ENCODE results near the gene ARHGAP9. TPM values are rescaled to one million over a fixed set of nuclear protein-coding genes. Genes with fewer than 3 reads are reported as not detected.

Gene ARHGAP9
- 1.4 TPM for polyA plus RNA-seq (2012; ENCODE audit: insufficient read depth, insufficient read length, low read depth)

DNA sequence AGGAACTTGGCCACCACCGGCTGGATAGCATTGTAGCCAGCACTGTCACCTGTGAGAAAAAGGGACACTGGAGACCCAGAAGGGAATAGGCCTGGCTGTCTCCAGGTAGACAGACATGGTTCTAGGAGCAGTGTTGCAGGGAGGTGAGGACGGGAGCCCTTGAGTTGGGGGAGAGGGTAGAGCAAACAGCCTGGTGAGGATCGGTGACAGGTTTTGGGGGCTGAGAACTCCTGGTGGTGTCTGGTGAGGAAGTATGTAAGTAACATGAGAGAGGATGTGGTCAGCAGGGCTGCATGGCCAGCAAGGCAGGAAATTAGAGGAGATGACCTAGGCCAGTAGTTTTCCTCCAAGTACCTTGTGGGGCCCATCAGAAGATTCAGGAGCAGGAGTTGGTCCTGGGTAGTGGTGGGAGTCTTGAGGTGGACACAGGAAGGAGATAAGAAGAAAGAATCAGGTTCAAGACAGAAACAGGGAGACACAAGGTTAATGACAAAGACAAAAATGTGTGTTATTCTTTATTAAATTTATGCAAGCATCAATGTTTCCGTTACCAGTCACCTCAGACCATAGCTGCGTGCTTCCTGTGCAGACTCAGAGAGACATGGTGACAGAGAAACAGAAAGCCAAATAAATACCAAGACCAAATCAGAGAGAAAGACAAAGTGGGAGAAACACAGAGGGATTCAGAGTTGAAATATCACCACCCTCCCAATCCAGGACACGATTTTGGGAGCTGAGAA, at the start of gene ARHGAP9:
Gene ARHGAP9 (minus strand): TSS at position 491 of the 740 bp plus-strand sequence. CDS start 460 bp downstream, at position 31.
- TF ChIP-seq, protein P1, sequence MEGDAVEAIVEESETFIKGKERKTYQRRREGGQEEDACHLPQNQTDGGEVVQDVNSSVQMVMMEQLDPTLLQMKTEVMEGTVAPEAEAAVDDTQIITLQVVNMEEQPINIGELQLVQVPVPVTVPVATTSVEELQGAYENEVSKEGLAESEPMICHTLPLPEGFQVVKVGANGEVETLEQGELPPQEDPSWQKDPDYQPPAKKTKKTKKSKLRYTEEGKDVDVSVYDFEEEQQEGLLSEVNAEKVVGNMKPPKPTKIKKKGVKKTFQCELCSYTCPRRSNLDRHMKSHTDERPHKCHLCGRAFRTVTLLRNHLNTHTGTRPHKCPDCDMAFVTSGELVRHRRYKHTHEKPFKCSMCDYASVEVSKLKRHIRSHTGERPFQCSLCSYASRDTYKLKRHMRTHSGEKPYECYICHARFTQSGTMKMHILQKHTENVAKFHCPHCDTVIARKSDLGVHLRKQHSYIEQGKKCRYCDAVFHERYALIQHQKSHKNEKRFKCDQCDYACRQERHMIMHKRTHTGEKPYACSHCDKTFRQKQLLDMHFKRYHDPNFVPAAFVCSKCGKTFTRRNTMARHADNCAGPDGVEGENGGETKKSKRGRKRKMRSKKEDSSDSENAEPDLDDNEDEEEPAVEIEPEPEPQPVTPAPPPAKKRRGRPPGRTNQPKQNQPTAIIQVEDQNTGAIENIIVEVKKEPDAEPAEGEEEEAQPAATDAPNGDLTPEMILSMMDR (IDR thresholded peaks at IDR 0.05; ENCODE audit: low read depth, low read length): no peak
- H3K27me3 ChIP-seq: peaks cover 85% of the 10 kb centered on the region
- no peaks in the 10 kb centered on the region for H3K36me3 ChIP-seq
- H3K4me1 ChIP-seq: no peaks in the 10 kb centered on the region
- H3K9me3 ChIP-seq: no peaks in the 10 kb centered on the region; the same call in 1 of the 2 replicates
- DNase-seq: no peak
- no peak within 1 kb of the TSS for H3K4me3 ChIP-seq (ENCODE audit: low read depth, low read length)

DNA sequence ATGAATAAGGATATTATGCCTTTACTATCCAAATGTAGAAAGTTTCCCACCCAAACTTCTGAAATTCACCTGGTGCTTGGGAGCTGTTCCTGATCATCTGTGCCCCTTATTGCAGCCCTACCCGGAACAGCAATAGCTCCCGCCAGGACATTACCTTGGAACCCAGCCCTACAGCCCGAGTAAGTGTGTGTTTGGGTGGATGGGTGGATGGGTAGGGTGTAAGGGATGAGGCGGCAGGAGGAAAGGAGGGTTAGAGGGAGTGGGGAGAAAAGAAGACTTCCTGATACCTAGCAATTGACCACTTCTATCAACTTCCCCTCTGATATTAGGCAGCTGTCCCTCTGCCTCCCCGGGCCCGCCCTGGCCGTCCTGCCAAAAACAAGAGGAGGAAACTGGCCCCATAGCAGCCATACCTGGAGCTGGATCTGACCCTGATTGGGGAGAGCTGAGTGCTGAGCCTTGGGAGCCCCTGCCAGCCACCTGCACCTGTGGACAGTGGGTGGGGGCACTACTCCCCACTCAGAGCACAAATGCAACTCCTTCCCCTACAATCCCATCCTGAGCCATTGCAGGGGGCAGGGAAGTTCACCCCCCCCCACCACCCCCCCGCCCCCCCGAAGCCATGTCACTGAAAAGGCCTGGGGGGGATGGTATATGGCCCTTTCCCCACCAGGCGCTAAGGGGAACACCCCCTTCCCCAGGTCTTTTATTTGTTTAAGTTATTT, 49.3 kb upstream of the ARHGAP9 start:
- Histone ChIP-seq H3K4me1 (no peaks in the 10 kb centered on the region), H3K9me3 (no peaks in the 10 kb centered on the region), H3K27me3 (no peaks in the 10 kb centered on the region), H3K4me3 (ENCODE audit: low read depth, low read length) (no peak overlapping the region), H3K36me3 (peaks cover 73% of the 10 kb centered on the region)
- DNase-seq: no peak
- TF ChIP-seq, protein P1 (IDR thresholded peaks at IDR 0.05; ENCODE audit: low read depth, low read length): no peak

DNA sequence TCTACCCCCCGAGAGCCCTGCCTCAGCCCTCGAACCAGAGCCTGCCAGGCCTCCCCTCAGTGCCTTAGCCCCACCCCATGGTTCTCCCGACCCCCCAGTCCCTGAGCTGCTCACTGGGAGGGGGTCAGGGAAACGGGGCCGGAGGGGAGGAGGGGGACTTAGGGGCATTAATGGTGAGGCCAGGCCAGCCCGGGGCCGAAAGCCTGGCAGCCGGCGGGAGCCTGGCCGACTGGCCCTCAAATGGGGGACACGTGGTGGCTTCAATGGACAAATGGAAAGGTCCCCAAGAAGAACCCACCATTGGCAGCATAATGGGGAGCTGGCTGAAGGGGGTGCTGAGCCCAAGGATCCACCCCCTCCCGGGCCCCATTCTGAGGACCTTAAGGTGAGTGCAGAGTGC, 48.5 kb upstream of the ARHGAP9 start:
- Histone ChIP-seq H3K4me1 (no peaks in the 10 kb centered on the region; the same call in 1 of the 2 replicates), H3K36me3 (peaks cover 68% of the 10 kb centered on the region), H3K27me3 (no peaks in the 10 kb centered on the region), H3K9me3 (no peaks in the 10 kb centered on the region), H3K4me3 (ENCODE audit: low read depth, low read length) (no peak overlapping the region)
- DNase-seq: no peak
- TF ChIP-seq, protein P1 (IDR thresholded peaks at IDR 0.05; ENCODE audit: low read depth, low read length): no peak

DNA sequence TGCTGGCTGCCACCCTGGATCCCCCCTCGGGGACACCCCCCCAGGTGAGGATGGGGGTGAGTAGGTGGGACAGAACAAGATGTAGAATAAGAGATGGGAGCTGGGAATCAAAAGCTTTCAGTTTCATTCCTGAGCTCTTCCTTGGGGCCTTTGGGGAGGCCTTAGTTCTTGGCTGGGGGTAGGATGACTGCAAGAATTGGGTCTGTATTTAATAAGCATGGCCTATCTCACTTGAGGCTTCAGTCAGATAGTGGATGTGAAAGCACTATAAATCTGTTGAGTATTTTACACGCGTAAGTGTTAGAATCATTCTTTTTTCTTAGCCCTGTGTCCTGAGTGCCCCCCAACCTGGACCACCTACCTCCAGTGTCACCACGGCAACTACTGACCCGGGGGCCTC, 47.5 kb upstream of the ARHGAP9 start:
- TF ChIP-seq, protein P1 (IDR thresholded peaks at IDR 0.05; ENCODE audit: low read depth, low read length): no peak
- Histone ChIP-seq H3K27me3 (no peaks in the 10 kb centered on the region), H3K4me1 (peaks cover under 1% of the 10 kb centered on the region; the same call in 1 of the 2 replicates), H3K36me3 (peaks cover 58% of the 10 kb centered on the region), H3K9me3 (no peaks in the 10 kb centered on the region), H3K4me3 (ENCODE audit: low read depth, low read length) (no peak overlapping the region)
- DNase-seq: no peak

DNA sequence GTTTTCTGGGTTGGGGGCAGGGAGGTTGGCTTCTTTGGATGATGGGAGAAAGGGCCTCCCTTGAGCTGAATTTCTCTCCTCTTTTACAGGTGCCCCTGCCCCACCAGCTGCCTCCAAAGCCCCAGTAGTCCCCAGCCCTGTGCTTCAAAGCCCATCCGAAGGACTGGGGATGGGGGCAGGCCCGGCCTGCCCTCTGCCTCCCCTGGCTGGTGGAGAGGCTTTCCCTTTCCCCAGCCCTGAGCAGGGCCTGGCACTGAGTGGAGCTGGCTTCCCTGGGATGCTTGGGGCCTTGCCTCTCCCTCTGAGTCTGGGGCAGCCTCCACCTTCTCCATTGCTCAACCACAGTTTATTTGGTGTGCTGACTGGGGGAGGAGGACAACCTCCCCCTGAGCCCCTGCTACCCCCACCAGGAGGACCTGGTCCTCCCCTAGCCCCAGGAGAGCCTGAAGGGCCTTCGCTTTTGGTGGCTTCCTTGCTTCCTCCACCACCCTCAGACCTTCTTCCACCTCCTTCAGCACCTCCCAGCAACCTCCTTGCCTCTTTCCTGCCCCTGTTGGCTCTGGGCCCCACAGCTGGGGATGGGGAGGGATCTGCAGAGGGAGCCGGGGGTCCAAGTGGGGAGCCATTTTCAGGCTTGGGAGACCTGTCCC, 46.9 kb upstream of the ARHGAP9 start:
- Histone ChIP-seq H3K9me3 (no peaks in the 10 kb centered on the region), H3K27me3 (no peaks in the 10 kb centered on the region), H3K36me3 (peaks cover 52% of the 10 kb centered on the region), H3K4me3 (ENCODE audit: low read depth, low read length) (no peak overlapping the region), H3K4me1 (peaks cover 6% of the 10 kb centered on the region)
- no peak for DNase-seq
- TF ChIP-seq, protein P1 (IDR thresholded peaks at IDR 0.05; ENCODE audit: low read depth, low read length): no peak
